WTC11 (cell line): ENCODE measurements around the gene PSMD1. TPM values are rescaled to one million over a fixed set of nuclear protein-coding genes. Genes with fewer than 3 reads are reported as not detected.

Experiments used
- ATAC-seq: fragments of 200-7000 bp; cut with Tn5 transposase; 2 replicates; pipeline ENCODE4 v1.10.0; 2021; ENCODE audit warnings: mild to moderate bottlenecking, moderate library complexity
- CTCF ChIA-PET: fragments of 300-600 bp; sonication (Branson Sonifier 250); formaldehyde crosslinking; loops from one replicate; lab custom pipeline; 2021; ENCODE audit warnings: antibody characterized with exemption; lab: Charles Lee
- POLR2A ChIA-PET: fragments of 350-600 bp; sonication (Branson Sonifier 250); formaldehyde crosslinking; loops from one replicate; lab custom pipeline; 2021; ENCODE audit warnings: antibody characterized with exemption; lab: Charles Lee
- DNase-seq: peaks from one replicate; pipeline ENCODE4 v3.0.0; 2021; ENCODE audit warnings: low spot score
- H3K27ac Mint-ChIP-seq: 2 replicates; pipeline ENCODE4 v1.8.0; 2021; ENCODE audit warnings: mixed read lengths
- H3K27me3 Mint-ChIP-seq: 2 replicates; pipeline ENCODE4 v1.8.0; 2021; ENCODE audit warnings: low read depth, mild to moderate bottlenecking, moderate library complexity, mixed read lengths
- H3K36me3 Mint-ChIP-seq: 2 replicates; pipeline ENCODE4 v1.8.0; 2021; ENCODE audit warnings: mixed read lengths
- H3K4me1 Mint-ChIP-seq: 2 replicates; pipeline ENCODE4 v1.8.0; 2022; ENCODE audit warnings: mixed read lengths
- H3K4me3 Mint-ChIP-seq: 2 replicates; pipeline ENCODE4 v1.8.0; 2021; ENCODE audit warnings: mild to moderate bottlenecking, moderate library complexity, mixed read lengths
- H3K9me3 Mint-ChIP-seq: 2 replicates; pipeline ENCODE4 v1.8.0; 2021; ENCODE audit warnings: mixed read lengths
- ETV6 ChIP-seq: sonication (generic); formaldehyde crosslinking; IDR thresholded peaks from 2 replicates; pipeline ENCODE4 v1.8.1; 2022; ENCODE audit warnings: mild to moderate bottlenecking, missing genetic modification reagents
- FOXK1 ChIP-seq: sonication (generic); formaldehyde crosslinking; IDR thresholded peaks from 2 replicates; pipeline ENCODE4 v1.8.0; 2022; ENCODE audit warnings: mild to moderate bottlenecking, moderate library complexity, missing genetic modification reagents
- FOXP1 ChIP-seq: sonication (generic); formaldehyde crosslinking; IDR thresholded peaks from 2 replicates; pipeline ENCODE4 v1.8.0; 2022; ENCODE audit warnings: missing genetic modification reagents, mild to moderate bottlenecking, moderate library complexity, borderline replicate concordance
- GRHL2 ChIP-seq: fragments of 250-450 bp; sonication (Bioruptor Pico); IDR thresholded peaks from 2 replicates; pipeline ENCODE4 v1.8.0; 2022; ENCODE audit warnings: mild to moderate bottlenecking, moderate library complexity; ENCODE audit not compliant: insufficient replicate concordance, severe bottlenecking
- JAZF1 ChIP-seq: fragments of 250-450 bp; sonication (Bioruptor Pico); IDR thresholded peaks from 2 replicates; pipeline ENCODE4 v1.9.0; 2021; ENCODE audit warnings: moderate library complexity, mild to moderate bottlenecking, inconsistent platforms
- NR2C2 ChIP-seq: sonication (generic); formaldehyde crosslinking; IDR thresholded peaks from 2 replicates; pipeline ENCODE4 v1.8.0; 2022; ENCODE audit warnings: mild to moderate bottlenecking, missing genetic modification reagents
- NR3C1 ChIP-seq: sonication (generic); formaldehyde crosslinking; conservative IDR thresholded peaks from 2 replicates; pipeline ENCODE4 v1.8.1; 2023; ENCODE audit warnings: low read depth, mild to moderate bottlenecking, missing genetic modification reagents
- OVOL2 ChIP-seq: fragments of 250-450 bp; sonication (Bioruptor Pico); IDR thresholded peaks from 2 replicates; pipeline ENCODE4 v1.9.0; 2021; ENCODE audit warnings: mild to moderate bottlenecking, borderline replicate concordance
- RELA ChIP-seq: sonication (generic); formaldehyde crosslinking; IDR thresholded peaks from 2 replicates; pipeline ENCODE4 v1.8.1; 2022; ENCODE audit warnings: missing genetic modification reagents, mild to moderate bottlenecking, borderline replicate concordance
- RORB ChIP-seq: fragments of 250-450 bp; sonication (Bioruptor Pico); IDR thresholded peaks from 2 replicates; pipeline ENCODE4 v1.9.0; 2021; ENCODE audit warnings: mild to moderate bottlenecking
- SOX15 ChIP-seq: fragments of 250-450 bp; sonication (Bioruptor Pico); IDR thresholded peaks from 2 replicates; pipeline ENCODE4 v1.9.0; 2021; ENCODE audit warnings: mild to moderate bottlenecking
- TCF7 ChIP-seq: sonication (generic); formaldehyde crosslinking; IDR thresholded peaks from 2 replicates; pipeline ENCODE4 v1.8.0; 2022; ENCODE audit warnings: mild to moderate bottlenecking, low read depth, missing genetic modification reagents, moderate library complexity
- total RNA-seq: library from RNA; stranded (reverse); gene quantifications from 3 replicates; pipeline ENCODE4 v1.2.3, GENCODE V29; 2021
- TF ChIP-seq, protein P1 (sequence below): sonication (generic); formaldehyde crosslinking; IDR thresholded peaks from 2 replicates; pipeline ENCODE4 v1.8.1; 2023; ENCODE audit warnings: mild to moderate bottlenecking, moderate library complexity, missing genetic modification reagents
- TF ChIP-seq, protein P2 (sequence below): sonication (generic); formaldehyde crosslinking; IDR thresholded peaks from 2 replicates; pipeline ENCODE4 v1.8.1; 2023; ENCODE audit warnings: mild to moderate bottlenecking, missing genetic modification reagents, moderate library complexity
- TF ChIP-seq, protein P3 (sequence below): fragments of 250-450 bp; sonication (Bioruptor Pico); IDR thresholded peaks from 2 replicates; pipeline ENCODE4 v1.9.0; 2021; ENCODE audit warnings: moderate library complexity, mild to moderate bottlenecking, inconsistent platforms, borderline replicate concordance
- TF ChIP-seq, protein P4 (sequence below): sonication (generic); formaldehyde crosslinking; IDR thresholded peaks from 2 replicates; pipeline ENCODE4 v1.8.1; 2022; ENCODE audit warnings: mild to moderate bottlenecking, moderate library complexity, missing genetic modification reagents
- TF ChIP-seq, protein P5 (sequence below): fragments of 250-450 bp; sonication (Bioruptor Pico); IDR thresholded peaks from 2 replicates; pipeline ENCODE4 v2.1.2; 2022; ENCODE audit warnings: mild to moderate bottlenecking, moderate library complexity

PSMD1 gene
- total RNA-seq, 1 experiment from 2014 or later, result 163 TPM

DNA sequence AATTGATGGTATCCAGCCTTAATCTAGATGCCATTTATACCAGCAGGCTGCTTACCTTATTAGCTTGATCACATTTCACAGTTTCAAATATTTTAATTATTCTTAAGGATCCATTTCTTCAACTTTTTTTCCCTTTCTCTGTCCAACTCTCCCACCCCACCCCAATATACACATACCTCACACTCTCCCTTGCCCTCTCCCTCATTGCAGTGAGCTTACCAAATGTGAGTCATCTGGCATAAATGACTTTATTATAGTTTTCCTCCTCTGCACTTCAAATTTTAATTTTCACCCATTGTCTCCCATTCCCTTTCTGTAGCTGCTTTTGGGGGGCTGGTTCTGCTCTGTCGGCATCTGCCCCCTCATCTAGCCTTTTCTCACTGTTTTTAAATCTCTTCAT, 55.3 kb downstream of the PSMD1 start (continued):
- no peak for TF ChIP-seq FOXP1 (CRISPR knock-in tag)
- TF ChIP-seq, protein P1, sequence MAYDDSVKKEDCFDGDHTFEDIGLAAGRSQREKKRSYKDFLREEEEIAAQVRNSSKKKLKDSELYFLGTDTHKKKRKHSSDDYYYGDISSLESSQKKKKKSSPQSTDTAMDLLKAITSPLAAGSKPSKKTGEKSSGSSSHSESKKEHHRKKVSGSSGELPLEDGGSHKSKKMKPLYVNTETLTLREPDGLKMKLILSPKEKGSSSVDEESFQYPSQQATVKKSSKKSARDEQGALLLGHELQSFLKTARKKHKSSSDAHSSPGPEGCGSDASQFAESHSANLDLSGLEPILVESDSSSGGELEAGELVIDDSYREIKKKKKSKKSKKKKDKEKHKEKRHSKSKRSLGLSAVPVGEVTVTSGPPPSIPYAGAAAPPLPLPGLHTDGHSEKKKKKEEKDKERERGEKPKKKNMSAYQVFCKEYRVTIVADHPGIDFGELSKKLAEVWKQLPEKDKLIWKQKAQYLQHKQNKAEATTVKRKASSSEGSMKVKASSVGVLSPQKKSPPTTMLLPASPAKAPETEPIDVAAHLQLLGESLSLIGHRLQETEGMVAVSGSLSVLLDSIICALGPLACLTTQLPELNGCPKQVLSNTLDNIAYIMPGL (CRISPR knock-in tag), result no peak

DNA sequence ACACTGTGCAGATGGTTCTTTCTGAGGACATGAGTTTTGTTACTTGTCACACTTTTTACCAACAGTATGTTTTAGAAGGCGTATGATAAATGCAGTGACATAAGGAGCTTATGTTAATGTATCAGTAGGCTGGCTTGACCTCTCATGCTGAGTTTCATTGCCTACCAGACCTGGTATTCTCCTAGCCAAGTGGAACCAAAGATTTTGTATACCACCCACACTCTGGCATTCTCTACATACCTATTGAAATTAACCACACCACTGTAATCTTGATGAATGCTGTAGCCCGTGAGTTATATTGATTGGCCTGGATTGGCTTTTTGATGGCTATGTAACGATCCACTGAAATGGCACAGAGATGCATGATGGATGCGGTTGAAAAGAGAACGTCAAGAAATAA, 56.8 kb downstream of the PSMD1 start:
- H3K4me1 Mint-ChIP-seq, result peaks cover 23% of the 10 kb centered on the region
- TF ChIP-seq GRHL2 (CRISPR knock-in tag) (no peak), NR2C2 (CRISPR knock-in tag) (no peak), ETV6 (CRISPR knock-in tag) (no peak), SOX15 (no peak), RORB (CRISPR knock-in tag) (no peak), NR3C1 (CRISPR knock-in tag) (no peak), RELA (CRISPR knock-in tag) (no peak), TCF7 (CRISPR knock-in tag) (no peak), JAZF1 (CRISPR knock-in tag) (no peak), OVOL2 (CRISPR knock-in tag) (no peak)
- TF ChIP-seq, protein P2, sequence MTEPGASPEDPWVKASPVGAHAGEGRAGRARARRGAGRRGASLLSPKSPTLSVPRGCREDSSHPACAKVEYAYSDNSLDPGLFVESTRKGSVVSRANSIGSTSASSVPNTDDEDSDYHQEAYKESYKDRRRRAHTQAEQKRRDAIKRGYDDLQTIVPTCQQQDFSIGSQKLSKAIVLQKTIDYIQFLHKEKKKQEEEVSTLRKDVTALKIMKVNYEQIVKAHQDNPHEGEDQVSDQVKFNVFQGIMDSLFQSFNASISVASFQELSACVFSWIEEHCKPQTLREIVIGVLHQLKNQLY (CRISPR knock-in tag), result no peak
- TF ChIP-seq, protein P3, sequence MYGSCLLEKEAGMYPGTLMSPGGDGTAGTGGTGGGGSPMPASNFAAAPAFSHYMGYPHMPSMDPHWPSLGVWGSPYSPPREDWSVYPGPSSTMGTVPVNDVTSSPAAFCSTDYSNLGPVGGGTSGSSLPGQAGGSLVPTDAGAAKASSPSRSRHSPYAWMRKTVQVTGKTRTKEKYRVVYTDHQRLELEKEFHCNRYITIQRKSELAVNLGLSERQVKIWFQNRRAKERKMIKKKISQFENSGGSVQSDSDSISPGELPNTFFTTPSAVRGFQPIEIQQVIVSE, result no peak
- TF ChIP-seq, protein P4, sequence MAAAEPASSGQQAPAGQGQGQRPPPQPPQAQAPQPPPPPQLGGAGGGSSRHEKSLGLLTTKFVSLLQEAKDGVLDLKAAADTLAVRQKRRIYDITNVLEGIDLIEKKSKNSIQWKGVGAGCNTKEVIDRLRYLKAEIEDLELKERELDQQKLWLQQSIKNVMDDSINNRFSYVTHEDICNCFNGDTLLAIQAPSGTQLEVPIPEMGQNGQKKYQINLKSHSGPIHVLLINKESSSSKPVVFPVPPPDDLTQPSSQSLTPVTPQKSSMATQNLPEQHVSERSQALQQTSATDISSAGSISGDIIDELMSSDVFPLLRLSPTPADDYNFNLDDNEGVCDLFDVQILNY (CRISPR knock-in tag), result no peak
- TF ChIP-seq, protein P5, sequence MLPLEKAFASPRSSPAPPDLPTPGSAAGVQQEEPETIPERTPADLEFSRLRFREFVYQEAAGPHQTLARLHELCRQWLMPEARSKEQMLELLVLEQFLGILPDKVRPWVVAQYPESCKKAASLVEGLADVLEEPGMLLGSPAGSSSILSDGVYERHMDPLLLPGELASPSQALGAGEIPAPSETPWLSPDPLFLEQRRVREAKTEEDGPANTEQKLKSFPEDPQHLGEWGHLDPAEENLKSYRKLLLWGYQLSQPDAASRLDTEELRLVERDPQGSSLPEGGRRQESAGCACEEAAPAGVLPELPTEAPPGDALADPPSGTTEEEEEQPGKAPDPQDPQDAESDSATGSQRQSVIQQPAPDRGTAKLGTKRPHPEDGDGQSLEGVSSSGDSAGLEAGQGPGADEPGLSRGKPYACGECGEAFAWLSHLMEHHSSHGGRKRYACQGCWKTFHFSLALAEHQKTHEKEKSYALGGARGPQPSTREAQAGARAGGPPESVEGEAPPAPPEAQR (CRISPR knock-in tag), result no peak
- TF ChIP-seq, all 79 proteins: peak for 0
- POLR2A ChIA-PET, result no interaction called here
- no peak for DNase-seq
- Mint-ChIP-seq H3K27ac (0 out of 2 replicates have a peak overlapping the region, but pooled peaks have one; percentile 21), H3K9me3 (no peaks in the 10 kb centered on the region), H3K36me3 (peaks cover 11% of the 10 kb centered on the region), H3K27me3 (no peaks in the 10 kb centered on the region), H3K4me3 (no peak overlapping the region)
- ATAC-seq, result peak; percentile 66
- CTCF ChIA-PET, result interaction anchor here (0.9 to 1.4 kb wide), 2 partner anchors 9 to 17 kb away, joined by 3 to 4 read pairs; no protein-coding TSS in a partner anchor

DNA sequence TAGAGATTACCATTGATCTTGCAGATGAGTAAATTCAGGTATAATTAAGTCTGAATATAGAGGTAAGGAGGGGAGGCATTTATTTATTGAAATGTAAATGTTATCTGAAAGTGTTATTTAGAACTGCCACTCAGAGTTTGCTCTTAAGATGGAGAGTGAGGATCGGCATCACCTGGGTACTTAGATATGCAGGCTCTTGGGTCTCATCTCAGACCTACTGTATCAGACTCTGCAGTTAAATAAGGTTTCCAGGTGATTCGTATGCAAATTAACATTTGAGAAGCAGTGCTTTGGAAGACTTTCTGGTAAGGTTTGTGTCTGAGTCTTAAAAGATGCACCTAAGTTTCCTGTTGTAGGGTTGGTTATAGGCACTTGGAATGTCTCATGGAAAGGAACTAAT, 59.0 kb downstream of the PSMD1 start:
- Mint-ChIP-seq H3K27ac (peak overlapping the region; percentile 14), H3K9me3 (no peaks in the 10 kb centered on the region), H3K4me3 (no peak overlapping the region), H3K4me1 (peaks cover 23% of the 10 kb centered on the region), H3K27me3 (no peaks in the 10 kb centered on the region), H3K36me3 (no peaks in the 10 kb centered on the region)
- ATAC-seq (peak; percentile 70), DNase-seq (no peak)
- ChIA-PET POLR2A (no interaction called here), CTCF (no interaction called here)
- no peak for TF ChIP-seq TCF7 (CRISPR knock-in tag)
- TF ChIP-seq FOXK1 (CRISPR knock-in tag), result no peak
- TF ChIP-seq ETV6 (CRISPR knock-in tag), result no peak
